ENCODE measurements around the gene CNTF. TPM values are rescaled to one million over a fixed set of nuclear protein-coding genes. Genes with fewer than 3 reads are reported as not detected.

CNTF gene
- total RNA-seq, 6 experiments from 2014 or later = 0.37 to 0.87 (median 0.72) TPM

DNA sequence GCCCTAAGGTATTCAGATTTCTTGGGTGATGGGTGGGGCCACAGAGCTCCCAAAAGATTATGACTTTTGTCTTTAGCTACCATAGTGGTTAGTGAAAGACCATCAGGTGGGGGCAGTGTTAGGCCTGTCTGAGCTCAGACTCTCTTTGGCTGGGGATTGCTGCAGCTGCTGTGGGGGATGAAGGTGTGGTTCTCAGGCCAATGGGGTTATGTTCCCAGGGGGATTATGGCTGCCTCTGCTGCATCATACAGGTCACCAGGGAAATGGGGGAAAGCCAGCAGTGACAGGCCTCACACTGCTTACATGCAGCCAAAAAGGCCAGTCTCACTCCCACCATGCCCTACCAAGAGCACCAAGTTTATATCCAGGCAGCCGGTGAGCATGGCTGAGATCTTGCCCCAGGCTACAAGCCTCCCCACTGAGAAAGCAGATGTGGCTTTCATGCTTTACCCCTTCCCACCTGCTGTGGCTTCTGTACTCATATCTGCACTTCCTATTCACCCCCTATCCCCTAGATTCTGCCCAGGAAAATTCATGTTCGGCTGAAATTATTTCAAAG, 24.8 kb downstream of the CNTF start:
- H3K27me3 ChIP-seq = no peaks in the 10 kb centered on the region
- no peaks in the 10 kb centered on the region for H3K36me3 ChIP-seq
- H3K4me3 ChIP-seq = no peak overlapping the region
- H3K27ac ChIP-seq = no peak overlapping the region
- intact Hi-C loops (cut with DNase I) = no loop called here
- TF ChIP-seq, protein P1, sequence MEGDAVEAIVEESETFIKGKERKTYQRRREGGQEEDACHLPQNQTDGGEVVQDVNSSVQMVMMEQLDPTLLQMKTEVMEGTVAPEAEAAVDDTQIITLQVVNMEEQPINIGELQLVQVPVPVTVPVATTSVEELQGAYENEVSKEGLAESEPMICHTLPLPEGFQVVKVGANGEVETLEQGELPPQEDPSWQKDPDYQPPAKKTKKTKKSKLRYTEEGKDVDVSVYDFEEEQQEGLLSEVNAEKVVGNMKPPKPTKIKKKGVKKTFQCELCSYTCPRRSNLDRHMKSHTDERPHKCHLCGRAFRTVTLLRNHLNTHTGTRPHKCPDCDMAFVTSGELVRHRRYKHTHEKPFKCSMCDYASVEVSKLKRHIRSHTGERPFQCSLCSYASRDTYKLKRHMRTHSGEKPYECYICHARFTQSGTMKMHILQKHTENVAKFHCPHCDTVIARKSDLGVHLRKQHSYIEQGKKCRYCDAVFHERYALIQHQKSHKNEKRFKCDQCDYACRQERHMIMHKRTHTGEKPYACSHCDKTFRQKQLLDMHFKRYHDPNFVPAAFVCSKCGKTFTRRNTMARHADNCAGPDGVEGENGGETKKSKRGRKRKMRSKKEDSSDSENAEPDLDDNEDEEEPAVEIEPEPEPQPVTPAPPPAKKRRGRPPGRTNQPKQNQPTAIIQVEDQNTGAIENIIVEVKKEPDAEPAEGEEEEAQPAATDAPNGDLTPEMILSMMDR (IDR thresholded peaks at IDR 0.05) = no peak
- no peak for TF ChIP-seq POLR2A (IDR thresholded peaks at IDR 0.05)
- ATAC-seq = no peak
- WGBS (ENCODE audit: insufficient coverage, low coverage, low lambda C conversion rate, missing lambda C conversion rate) = 83% methylated on average over 2 of the region's 2 CpGs
- no peaks in the 10 kb centered on the region for H3K4me1 ChIP-seq
- no peak for DNase-seq
- no peaks in the 10 kb centered on the region for H3K9me3 ChIP-seq

DNA sequence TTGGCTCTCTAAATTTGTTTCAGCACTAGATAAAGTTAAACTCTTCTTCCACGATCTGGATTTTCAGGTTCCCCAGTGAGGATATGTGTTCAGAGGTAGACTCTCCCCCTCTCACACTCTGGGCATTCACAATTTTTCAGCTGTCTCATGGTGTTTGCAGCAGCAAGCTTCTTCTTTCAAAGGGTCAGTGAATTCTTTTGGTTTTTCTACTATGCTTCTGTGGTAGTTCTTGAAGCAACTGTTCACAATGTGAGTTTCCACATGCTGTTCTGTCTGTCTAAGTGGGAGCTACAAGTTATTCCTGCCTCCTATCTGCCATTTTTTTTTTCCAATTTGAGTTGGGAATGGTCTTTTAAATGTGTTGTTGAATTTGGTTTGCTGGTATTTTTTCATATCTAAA, 25.4 kb downstream of the CNTF start:
- 78% methylated on average over 1 of the region's 1 CpG for WGBS (ENCODE audit: insufficient coverage, low coverage, low lambda C conversion rate, missing lambda C conversion rate)
- no peak overlapping the region for H3K4me3 ChIP-seq
- DNase-seq = no peak
- H3K4me1 ChIP-seq = no peaks in the 10 kb centered on the region
- H3K27ac ChIP-seq = no peak overlapping the region
- TF ChIP-seq, protein P1 (IDR thresholded peaks at IDR 0.05) = no peak
- TF ChIP-seq POLR2A (IDR thresholded peaks at IDR 0.05) = no peak
- no peaks in the 10 kb centered on the region for H3K27me3 ChIP-seq
- no peaks in the 10 kb centered on the region for H3K9me3 ChIP-seq
- no peak for ATAC-seq
- intact Hi-C loops (cut with DNase I) = no loop called here
- no peaks in the 10 kb centered on the region for H3K36me3 ChIP-seq

DNA sequence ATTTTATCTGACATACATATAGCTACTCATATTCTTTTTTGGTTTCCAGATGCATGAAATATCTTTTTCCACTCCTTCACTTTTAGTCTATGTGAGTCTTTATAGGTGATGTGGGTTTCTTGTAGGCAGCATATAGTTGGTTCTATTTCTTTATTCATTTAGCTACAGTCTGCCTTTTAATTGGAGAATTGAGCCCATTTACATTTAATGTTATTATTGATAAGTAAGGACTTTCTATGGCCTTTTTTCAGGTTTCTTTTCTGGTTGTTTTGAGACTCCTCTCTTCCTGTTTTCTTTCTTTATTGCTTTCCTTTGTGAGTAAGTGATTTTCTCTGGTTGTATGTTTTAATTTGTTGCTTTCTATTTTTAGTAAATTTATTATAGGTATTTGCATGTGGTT, 27.2 kb downstream of the CNTF start:
- peaks cover 0 to 5% (median 0%) of the 10 kb centered on the region in 4 donors for H3K4me1 ChIP-seq
- no peak overlapping the region for H3K4me3 ChIP-seq
- ATAC-seq = no peak
- no peak for TF ChIP-seq POLR2A (IDR thresholded peaks at IDR 0.05)
- TF ChIP-seq, protein P1 (IDR thresholded peaks at IDR 0.05) = no peak
- H3K27me3 ChIP-seq = no peaks in the 10 kb centered on the region
- H3K36me3 ChIP-seq = no peaks in the 10 kb centered on the region
- no peaks in the 10 kb centered on the region for H3K9me3 ChIP-seq
- no peak overlapping the region for H3K27ac ChIP-seq
- DNase-seq = no peak
- intact Hi-C loops (cut with DNase I) = loop anchor here (10.0 kb wide), 1 partner anchor 135 kb away; no protein-coding TSS in a partner anchor

DNA sequence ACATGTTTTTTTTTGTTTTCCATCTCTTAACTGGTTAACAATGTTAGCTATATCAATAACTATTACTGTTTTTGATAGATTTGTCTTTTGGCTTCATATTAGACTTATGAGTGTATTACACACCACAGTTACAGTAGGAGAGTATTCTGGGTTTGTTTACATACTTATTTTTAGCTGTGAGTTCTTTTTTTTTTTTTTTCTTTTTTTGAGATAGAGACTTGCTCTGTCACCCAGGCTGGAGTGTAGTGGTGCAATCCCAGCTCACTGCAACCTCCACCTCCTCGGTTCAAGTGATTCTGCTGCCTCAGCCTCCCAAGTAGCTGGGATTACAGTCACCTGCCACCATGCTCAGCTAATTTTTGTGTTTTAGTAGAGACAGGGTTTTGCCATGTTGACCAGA, 28.0 kb downstream of the CNTF start:
- WGBS (ENCODE audit: insufficient coverage, low coverage, low lambda C conversion rate, missing lambda C conversion rate) = 33% methylated on average over 1 of the region's 1 CpG
- Histone ChIP-seq H3K36me3 (no peaks in the 10 kb centered on the region), H3K27me3 (no peaks in the 10 kb centered on the region), H3K4me3 (no peak overlapping the region), H3K27ac (no peak overlapping the region), H3K9me3 (no peaks in the 10 kb centered on the region), H3K4me1 (peaks cover 0 to 5% (median 0%) of the 10 kb centered on the region in 4 donors)
- DNase-seq (no peak), ATAC-seq (no peak)
- no peak for TF ChIP-seq POLR2A (IDR thresholded peaks at IDR 0.05)
- TF ChIP-seq, protein P1 (IDR thresholded peaks at IDR 0.05) = no peak
- intact Hi-C loops (cut with DNase I) = loop anchor here (10.0 kb wide), 1 partner anchor 134 kb away; no protein-coding TSS in a partner anchor
